Neural cell (in vitro differentiated cells): Measurements from ENCODE around the gene MAD1L1. TPM values are rescaled to one million over a fixed set of nuclear protein-coding genes. Genes with fewer than 3 reads are reported as not detected.
"Not testable (repeated sequence)": the region's sequence is repeated elsewhere in the genome, so short reads cannot be mapped to it uniquely, and the experiment has no call there.

ENCODE experiments used
- H2AFZ ChIP-seq: fragments of 200-600, 300-800 bp; sonication (generic), shearing (Covaris generic); 2 replicates; pipeline ENCODE4 v1.6.0; 2014; ENCODE audit warnings: low read depth, mild to moderate bottlenecking, antibody characterized with exemption, low read length, moderate library complexity
- H3F3A ChIP-seq: fragments of 200-600 bp; shearing (Covaris generic); 2 replicates; pipeline ENCODE4 v1.6.1; 2016; ENCODE audit warnings: mild to moderate bottlenecking, moderate library complexity, mixed read lengths, antibody characterized with exemption, low read length; ENCODE audit not compliant: insufficient read depth, poor library complexity, severe bottlenecking
- H3K27ac ChIP-seq: fragments of 200-600, 300-800 bp; sonication (generic), shearing (Covaris generic); 2 replicates; pipeline ENCODE4 v1.5.1; 2014; ENCODE audit warnings: mild to moderate bottlenecking, low read length, moderate library complexity
- H3K27me3 ChIP-seq: fragments of 300-800, 200-600 bp; sonication (generic), shearing (Covaris generic); 2 replicates; pipeline ENCODE4 v1.6.0; 2014; ENCODE audit warnings: mild to moderate bottlenecking, low read depth, low read length, moderate library complexity; ENCODE audit not compliant: insufficient read depth
- H3K36me3 ChIP-seq: fragments of 300-800, 200-600 bp; sonication (generic), shearing (Covaris generic); 2 replicates; pipeline ENCODE4 v1.5.1; 2014; ENCODE audit warnings: mild to moderate bottlenecking, antibody characterized with exemption, low read length, moderate library complexity; ENCODE audit not compliant: insufficient read depth
- H3K4me2 ChIP-seq: fragments of 300-800, 200-600 bp; sonication (generic), shearing (Covaris generic); 2 replicates; pipeline ENCODE4 v1.6.0; 2014; ENCODE audit warnings: mild to moderate bottlenecking, low read length
- H3K4me3 ChIP-seq: fragments of 300-800, 200-600 bp; sonication (generic), shearing (Covaris generic); 2 replicates; pipeline ENCODE4 v1.5.1; 2014; ENCODE audit warnings: mild to moderate bottlenecking, low read length, moderate library complexity
- H3K79me2 ChIP-seq: fragments of 200-600 bp; shearing (Covaris generic); replicated peaks from 2 replicates; pipeline ENCODE4 v1.6.0; 2014; ENCODE audit warnings: mild to moderate bottlenecking, low read length, moderate library complexity; ENCODE audit not compliant: insufficient read depth
- H3K9ac ChIP-seq: fragments of 300-800, 200-600 bp; sonication (generic), shearing (Covaris generic); 2 replicates; pipeline ENCODE4 v1.6.1; 2016; ENCODE audit warnings: mild to moderate bottlenecking, low read length, mixed read lengths
- H3K9me2 ChIP-seq: fragments of 200-600 bp; shearing (Covaris generic); 2 replicates; pipeline ENCODE4 v1.6.1; 2016; ENCODE audit warnings: mild to moderate bottlenecking, low read length, mixed read lengths; ENCODE audit not compliant: insufficient read depth
- H3K9me3 ChIP-seq: fragments of 200-600, 300-800 bp; sonication (generic), shearing (Covaris generic); 2 replicates; pipeline ENCODE4 v1.6.1; 2016; ENCODE audit warnings: mild to moderate bottlenecking, mixed run types, low read length, moderate library complexity, mixed read lengths
- H4K20me1 ChIP-seq: fragments of 200-600 bp; shearing (Covaris generic); 2 replicates; pipeline ENCODE4 v1.6.1; 2016; ENCODE audit warnings: mild to moderate bottlenecking, mixed run types; ENCODE audit not compliant: insufficient read depth
- EP300 ChIP-seq: fragments of 450-650 bp; conservative IDR thresholded peaks from 2 replicates; pipeline ENCODE4 v1.6.1; 2014; ENCODE audit warnings: antibody characterized with exemption, mild to moderate bottlenecking, moderate library complexity; ENCODE audit not compliant: poor library complexity, severe bottlenecking
- EZH2 ChIP-seq: fragments of 200-600, 300-800 bp; shearing (Covaris generic), sonication (generic); IDR thresholded peaks from 2 replicates; pipeline ENCODE4 v1.6.1; 2014; ENCODE audit warnings: antibody characterized with exemption, low read length, borderline replicate concordance, mild to moderate bottlenecking; ENCODE audit not compliant: insufficient read depth, poor library complexity, severe bottlenecking
- POLR2AphosphoS5 ChIP-seq: IDR thresholded peaks from 2 replicates; pipeline ENCODE4 v1.6.1; 2012
- RAD21 ChIP-seq: fragments of 450-650 bp; conservative IDR thresholded peaks from 2 replicates; pipeline ENCODE4 v1.6.1; 2014; ENCODE audit warnings: antibody characterized with exemption, mild to moderate bottlenecking, moderate library complexity
- SMC3 ChIP-seq: fragments of 450-650 bp; conservative IDR thresholded peaks from 2 replicates; pipeline ENCODE4 v1.6.1; 2014; ENCODE audit warnings: antibody characterized with exemption, mild to moderate bottlenecking, moderate library complexity; ENCODE audit not compliant: poor library complexity
- TAF1 ChIP-seq: IDR thresholded peaks from 2 replicates; pipeline ENCODE4 v1.6.1; 2012; ENCODE audit warnings: low read depth
- polyA plus RNA-seq: library from polyadenylated mRNA; depleted of rRNA; stranded (reverse); fragments of >200 nt; gene quantifications from 2 replicates; pipeline ENCODE4 v1.2.3, GENCODE V29; 2014
- TF ChIP-seq, protein P1 (sequence below): fragments of 450-650 bp; IDR thresholded peaks from 2 replicates; pipeline ENCODE4 v1.5.1; 2014; ENCODE audit warnings: antibody characterized with exemption, mild to moderate bottlenecking, moderate library complexity; ENCODE audit not compliant: poor library complexity, severe bottlenecking

Gene MAD1L1
- polyA plus RNA-seq, 1 donor from 2014 or later, result 31.4 TPM

DNA sequence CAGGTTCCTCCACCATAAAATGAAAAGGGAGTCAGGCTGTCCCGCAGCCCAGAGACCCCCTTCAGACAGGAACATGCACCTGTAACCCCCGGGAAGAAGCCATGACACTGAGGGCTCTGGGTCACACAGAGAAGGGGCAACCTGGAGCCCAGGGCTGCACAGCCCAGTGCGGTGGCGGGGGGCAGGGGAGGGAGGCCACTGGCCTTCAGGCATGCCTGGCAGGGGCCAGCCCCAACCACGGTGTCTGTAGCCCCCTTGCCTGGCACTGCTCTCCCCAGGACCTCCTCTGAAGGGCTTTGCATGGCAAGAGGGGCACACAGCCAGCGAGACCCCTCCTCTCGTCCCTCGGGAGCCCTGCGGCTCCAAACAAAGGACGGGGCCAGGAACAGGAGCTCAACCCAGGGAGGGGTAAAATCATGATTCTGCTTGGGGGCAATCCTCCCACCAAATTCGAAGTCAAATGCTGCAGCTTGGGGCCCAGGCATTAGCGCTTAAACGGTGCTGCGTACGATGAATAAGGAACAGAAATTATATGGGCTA, 235.1 kb downstream of the MAD1L1 start:
- Histone ChIP-seq H3K27ac (no peak overlapping the region), H3K9me3 (no peaks in the 10 kb centered on the region), H3K4me3 (no peak overlapping the region), H3K4me2 (no peak overlapping the region), H4K20me1 (no peaks in the 10 kb centered on the region), H3K79me2 (no peaks in the 10 kb centered on the region), H3K9me2 (no peaks in the 10 kb centered on the region), H2AFZ (no peak overlapping the region), H3K27me3 (no peaks in the 10 kb centered on the region), H3K9ac (no peak overlapping the region), H3K36me3 (no peaks in the 10 kb centered on the region), H3F3A (no peaks in the 10 kb centered on the region)
- TF ChIP-seq, protein P1, sequence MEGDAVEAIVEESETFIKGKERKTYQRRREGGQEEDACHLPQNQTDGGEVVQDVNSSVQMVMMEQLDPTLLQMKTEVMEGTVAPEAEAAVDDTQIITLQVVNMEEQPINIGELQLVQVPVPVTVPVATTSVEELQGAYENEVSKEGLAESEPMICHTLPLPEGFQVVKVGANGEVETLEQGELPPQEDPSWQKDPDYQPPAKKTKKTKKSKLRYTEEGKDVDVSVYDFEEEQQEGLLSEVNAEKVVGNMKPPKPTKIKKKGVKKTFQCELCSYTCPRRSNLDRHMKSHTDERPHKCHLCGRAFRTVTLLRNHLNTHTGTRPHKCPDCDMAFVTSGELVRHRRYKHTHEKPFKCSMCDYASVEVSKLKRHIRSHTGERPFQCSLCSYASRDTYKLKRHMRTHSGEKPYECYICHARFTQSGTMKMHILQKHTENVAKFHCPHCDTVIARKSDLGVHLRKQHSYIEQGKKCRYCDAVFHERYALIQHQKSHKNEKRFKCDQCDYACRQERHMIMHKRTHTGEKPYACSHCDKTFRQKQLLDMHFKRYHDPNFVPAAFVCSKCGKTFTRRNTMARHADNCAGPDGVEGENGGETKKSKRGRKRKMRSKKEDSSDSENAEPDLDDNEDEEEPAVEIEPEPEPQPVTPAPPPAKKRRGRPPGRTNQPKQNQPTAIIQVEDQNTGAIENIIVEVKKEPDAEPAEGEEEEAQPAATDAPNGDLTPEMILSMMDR, result no peak
- TF ChIP-seq TAF1 (no peak), EP300 (no peak), SMC3 (no peak), POLR2AphosphoS5 (no peak), RAD21 (no peak), EZH2 (no peak)

DNA sequence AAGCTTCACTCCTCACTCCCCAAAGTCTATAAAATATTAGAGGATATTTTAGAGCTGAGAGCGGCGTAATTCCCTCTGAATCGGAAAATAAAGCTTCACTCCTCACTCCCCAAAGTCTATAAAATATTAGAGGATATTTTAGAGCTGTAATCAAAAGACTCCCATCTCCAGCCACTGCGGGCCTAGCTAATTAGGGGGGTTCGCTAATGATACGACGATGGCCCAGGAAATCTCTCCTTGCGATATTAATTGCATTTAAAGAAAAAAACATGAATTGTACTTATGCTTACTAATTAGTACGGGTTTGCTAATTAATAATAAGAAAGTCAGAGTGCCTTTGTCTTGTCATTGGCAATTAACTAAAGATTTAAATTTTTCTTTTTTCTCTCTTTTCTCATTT, 235.9 kb downstream of the MAD1L1 start:
- TF ChIP-seq EP300 (no peak), RAD21 (no peak), TAF1 (no peak), SMC3 (no peak)
- TF ChIP-seq, protein P1, result no peak
- Histone ChIP-seq H2AFZ (no peak overlapping the region), H3K4me3 (no peak overlapping the region), H3K9me3 (no peaks in the 10 kb centered on the region), H4K20me1 (no peaks in the 10 kb centered on the region), H3K4me2 (no peak overlapping the region), H3K36me3 (no peaks in the 10 kb centered on the region), H3K9me2 (no peaks in the 10 kb centered on the region), H3K27me3 (no peaks in the 10 kb centered on the region), H3K9ac (no peak overlapping the region), H3K79me2 (no peaks in the 10 kb centered on the region), H3K27ac (no peak overlapping the region), H3F3A (no peaks in the 10 kb centered on the region)

DNA sequence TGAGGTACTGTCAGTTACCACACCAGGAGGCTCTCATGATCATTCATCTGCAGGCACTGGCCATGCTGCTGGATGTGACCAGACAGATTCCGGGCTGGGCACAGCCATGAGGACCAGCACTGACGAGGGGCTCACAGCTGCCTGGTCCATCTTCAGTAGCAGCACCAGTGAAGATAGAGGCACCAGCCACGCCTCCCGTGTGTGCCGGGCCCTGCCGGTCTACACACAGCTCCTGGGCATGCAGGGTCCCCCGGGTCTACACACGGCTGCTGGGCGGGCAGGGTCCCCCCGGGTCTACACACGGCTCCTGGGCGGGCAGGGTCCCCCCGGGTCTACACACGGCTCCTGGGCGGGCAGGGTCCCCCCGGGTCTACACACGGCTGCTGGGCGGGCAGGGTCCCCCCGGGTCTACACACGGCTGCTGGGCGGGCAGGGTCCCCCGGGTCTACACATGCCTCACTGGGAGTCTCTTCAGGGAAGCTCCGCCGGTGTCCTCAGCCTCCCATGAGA, 236.8 kb downstream of the MAD1L1 start:
- not testable (repeated sequence) for H3K9ac ChIP-seq, H3K4me3 ChIP-seq, H3K27ac ChIP-seq, H4K20me1 ChIP-seq, H3F3A ChIP-seq, H3K4me2 ChIP-seq, H3K9me2 ChIP-seq, H3K79me2 ChIP-seq, H3K27me3 ChIP-seq, H2AFZ ChIP-seq, H3K36me3 ChIP-seq, H3K9me3 ChIP-seq
